Suprapubic skin (tissue), 4 donors: ENCODE results near the gene SLC22A23. TPM values are rescaled to one million over a fixed set of nuclear protein-coding genes. Genes with fewer than 3 reads are reported as not detected.
A peak's percentile ranks its signal among the peaks of the same experiment; 100 is the strongest.

Experiments
- DNase-seq, 2 donors: peaks; one replicate each; pipeline ENCODE4 v3.0.0-alpha.2; 2019; ENCODE audit warnings: low spot score in 2 of 2
- H3K27ac ChIP-seq: fragments of 200-600 bp; sonication (generic); one replicate; pipeline ENCODE4 v1.5.1; 2019
- H3K27me3 ChIP-seq: fragments of 200-600 bp; sonication (generic); one replicate; pipeline ENCODE4 v1.5.1; 2019
- H3K36me3 ChIP-seq: fragments of 200-600 bp; sonication (generic); one replicate; pipeline ENCODE4 v1.5.1; 2019
- H3K4me1 ChIP-seq: fragments of 200-600 bp; sonication (generic); one replicate; pipeline ENCODE4 v1.5.1; 2019
- H3K4me3 ChIP-seq: fragments of 200-600 bp; sonication (generic); one replicate; pipeline ENCODE4 v1.5.1; 2019; ENCODE audit warnings: mild to moderate bottlenecking
- H3K9me3 ChIP-seq: fragments of 200-600 bp; sonication (generic); one replicate; pipeline ENCODE4 v1.5.1; 2019
- CTCF ChIP-seq, 2 donors: fragments of 200-600 bp in 1 of 2; fragments of 450-650 bp in 1 of 2; sonication (generic) in 1 of 2; IDR thresholded peaks; one replicate each; pipeline ENCODE4 v1.5.1; 2016 to 2019; ENCODE audit warnings: antibody characterized with exemption in 2 of 2, mild to moderate bottlenecking in 1 of 2, moderate library complexity in 1 of 2
- EP300 ChIP-seq: sonication (generic); formaldehyde crosslinking; IDR thresholded peaks from one replicate; pipeline ENCODE4 v1.6.1; 2017; ENCODE audit warnings: antibody characterized with exemption
- POLR2A ChIP-seq, 2 donors: fragments of 450-650 bp; IDR thresholded peaks; one replicate each; pipeline ENCODE4 v1.6.1; 2017; ENCODE audit warnings: antibody characterized with exemption in 2 of 2, mild to moderate bottlenecking in 2 of 2, moderate library complexity in 2 of 2
- POLR2AphosphoS5 ChIP-seq, 3 donors: sonication (generic); formaldehyde crosslinking; IDR thresholded peaks; one replicate each; pipeline ENCODE4 v1.6.1; 2017; ENCODE audit warnings: antibody characterized with exemption in 3 of 3
- WGBS: methylation state at CpG from one replicate; pipeline ENCODE4 v1.1.5; 2018; 5-methylcytosine and 5-hydroxymethylcytosine counted together
- total RNA-seq, 4 donors: library from RNA; depleted of rRNA; stranded (reverse); fragments of >200 nt; gene quantifications; one replicate each; pipeline ENCODE4 v1.1.0, GENCODE V29; 2016

Gene SLC22A23
- total RNA-seq, 4 donors from 2014 or later = 38.2 to 59.8 (median 48.1) TPM

- Histone ChIP-seq H3K4me1 (peaks cover 43% of the 10 kb centered on the region), H3K27ac (no peak overlapping the region), H3K4me3 (no peak overlapping the region), H3K36me3 (no peaks in the 10 kb centered on the region), H3K9me3 (no peaks in the 10 kb centered on the region), H3K27me3 (no peaks in the 10 kb centered on the region)
- 96% methylated on average over 16 of the region's 16 CpGs for WGBS
- TF ChIP-seq EP300 (no peak), POLR2AphosphoS5 (IDR thresholded peaks at IDR 0.05) (no peak), CTCF (IDR thresholded peaks at IDR 0.05) (no peak), POLR2A (IDR thresholded peaks at IDR 0.05) (no peak)
- peak in 1 of 2 donors; percentile 70 for DNase-seq
Measured at GRCh38 chr6:3360727-3361045, 96.2 kb downstream of the SLC22A23 start.

GRCh38 chr6:3359973-3360726 lies 96.7 kb downstream of the SLC22A23 start:
- TF ChIP-seq POLR2A (IDR thresholded peaks at IDR 0.05) (no peak), POLR2AphosphoS5 (IDR thresholded peaks at IDR 0.05) (no peak), EP300 (no peak), CTCF (IDR thresholded peaks at IDR 0.05) (no peak)
- no peak overlapping the region for H3K4me3 ChIP-seq
- no peaks in the 10 kb centered on the region for H3K27me3 ChIP-seq
- no peaks in the 10 kb centered on the region for H3K9me3 ChIP-seq
- H3K36me3 ChIP-seq = no peaks in the 10 kb centered on the region
- H3K27ac ChIP-seq = no peak overlapping the region
- DNase-seq = peak in 1 of 2 donors; percentile 40
- 95% methylated on average over 8 of the region's 8 CpGs for WGBS
- peaks cover 48% of the 10 kb centered on the region for H3K4me1 ChIP-seq

- Histone ChIP-seq H3K27ac (no peak overlapping the region), H3K4me1 (peaks cover 54% of the 10 kb centered on the region)
- 48% methylated on average over 10 of the region's 10 CpGs for WGBS
Measured at GRCh38 chr6:3359101-3359752, 97.6 kb downstream of the SLC22A23 start.

GRCh38 chr6:3358413-3359100 lies 98.3 kb downstream of the SLC22A23 start:
- H3K9me3 ChIP-seq = no peaks in the 10 kb centered on the region

More at GRCh38 chr6:3359101-3359752, 97.6 kb downstream of the SLC22A23 start:
- Histone ChIP-seq H3K27me3 (no peaks in the 10 kb centered on the region), H3K36me3 (no peaks in the 10 kb centered on the region), H3K4me3 (no peak overlapping the region), H3K9me3 (no peaks in the 10 kb centered on the region)
- DNase-seq = peak in 1 of 2 donors; percentile 37
- TF ChIP-seq EP300 (no peak), POLR2AphosphoS5 (IDR thresholded peaks at IDR 0.05) (no peak), POLR2A (IDR thresholded peaks at IDR 0.05) (no peak), CTCF (IDR thresholded peaks at IDR 0.05) (no peak)

More at GRCh38 chr6:3358413-3359100, 98.3 kb downstream of the SLC22A23 start:
- 84% methylated on average over 14 of the region's 14 CpGs for WGBS
- Histone ChIP-seq H3K4me3 (no peak overlapping the region), H3K27me3 (no peaks in the 10 kb centered on the region), H3K4me1 (peaks cover 48% of the 10 kb centered on the region), H3K36me3 (no peaks in the 10 kb centered on the region), H3K27ac (no peak overlapping the region)
- peak in 1 of 2 donors; percentile 40 for DNase-seq
- TF ChIP-seq CTCF (IDR thresholded peaks at IDR 0.05) (no peak), POLR2AphosphoS5 (IDR thresholded peaks at IDR 0.05) (no peak), POLR2A (IDR thresholded peaks at IDR 0.05) (no peak), EP300 (no peak)
